GM10248 (cell line): ENCODE data around the gene IMMP2L.

Experiments used
- CTCF ChIA-PET: fragments of 300-600 bp; sonication (Branson Sonifier 250); formaldehyde crosslinking; extraction: SDS; loops from one replicate; lab custom pipeline; 2021; ENCODE audit warnings: antibody characterized with exemption; lab: Yijun Ruan, JAX
- POLR2A ChIA-PET: fragments of 350-650 bp; sonication (Branson Sonifier 250); formaldehyde crosslinking; extraction: SDS; loops from one replicate; lab custom pipeline; 2020; ENCODE audit warnings: antibody characterized with exemption; lab: Yijun Ruan, JAX
- DNase-seq: peaks from one replicate; pipeline ENCODE4 v3.0.0; 2012; ENCODE audit errors: extremely low spot score
- TF ChIP-seq, protein P1 (sequence below): IDR thresholded peaks from 2 replicates; pipeline ENCODE4 v1.5.1; 2012; ENCODE audit warnings: mild to moderate bottlenecking, low read depth; ENCODE audit errors: extremely low read depth, missing control alignments, control extremely low read depth

The IMMP2L gene

DNA sequence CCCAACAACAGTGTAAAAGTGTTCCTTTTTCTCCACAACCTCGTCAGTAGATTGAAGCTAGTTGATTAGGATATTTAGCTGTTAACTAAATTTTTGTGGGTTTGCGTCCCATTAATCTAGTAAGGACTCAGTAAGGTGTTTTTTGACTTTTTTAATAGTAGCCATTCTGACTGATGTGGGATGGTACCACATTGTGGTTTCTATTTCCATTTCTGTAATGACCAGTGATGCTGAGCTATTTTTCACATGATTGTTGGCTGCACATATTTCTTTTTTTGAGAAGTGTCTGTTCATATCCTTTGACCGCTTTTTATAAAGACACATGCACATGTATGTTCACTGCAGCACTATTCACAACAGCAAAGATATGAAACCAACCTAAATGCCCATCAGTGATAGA is 476.9 kb downstream of the IMMP2L start:
- POLR2A ChIA-PET, result no interaction called here
- DNase-seq, result no peak
- CTCF ChIA-PET, result interaction anchor here (1.0 kb wide), 1 partner anchor 14 kb away, joined by 5 read pairs; no protein-coding TSS in a partner anchor

DNA sequence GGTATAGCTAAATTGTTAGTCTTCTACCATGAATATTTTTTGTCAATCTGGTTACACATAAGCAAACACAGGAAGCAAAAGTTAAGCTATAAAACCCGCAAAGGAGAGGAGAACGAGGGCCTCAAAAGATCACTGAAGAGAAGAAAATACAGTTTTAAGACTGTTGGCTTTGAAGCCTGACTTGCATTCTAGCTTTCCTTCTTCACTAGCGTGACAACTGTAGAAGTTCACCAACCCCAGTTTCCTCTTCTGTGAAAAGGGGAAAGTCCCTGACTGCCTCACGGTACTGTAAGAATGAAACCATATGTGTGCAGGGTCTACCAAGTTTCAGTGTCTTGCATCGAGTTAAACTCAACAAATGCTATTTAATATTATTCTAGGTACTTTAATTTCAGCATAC is 478.9 kb downstream of the IMMP2L start:
- POLR2A ChIA-PET, result no interaction called here
- TF ChIP-seq, protein P1, sequence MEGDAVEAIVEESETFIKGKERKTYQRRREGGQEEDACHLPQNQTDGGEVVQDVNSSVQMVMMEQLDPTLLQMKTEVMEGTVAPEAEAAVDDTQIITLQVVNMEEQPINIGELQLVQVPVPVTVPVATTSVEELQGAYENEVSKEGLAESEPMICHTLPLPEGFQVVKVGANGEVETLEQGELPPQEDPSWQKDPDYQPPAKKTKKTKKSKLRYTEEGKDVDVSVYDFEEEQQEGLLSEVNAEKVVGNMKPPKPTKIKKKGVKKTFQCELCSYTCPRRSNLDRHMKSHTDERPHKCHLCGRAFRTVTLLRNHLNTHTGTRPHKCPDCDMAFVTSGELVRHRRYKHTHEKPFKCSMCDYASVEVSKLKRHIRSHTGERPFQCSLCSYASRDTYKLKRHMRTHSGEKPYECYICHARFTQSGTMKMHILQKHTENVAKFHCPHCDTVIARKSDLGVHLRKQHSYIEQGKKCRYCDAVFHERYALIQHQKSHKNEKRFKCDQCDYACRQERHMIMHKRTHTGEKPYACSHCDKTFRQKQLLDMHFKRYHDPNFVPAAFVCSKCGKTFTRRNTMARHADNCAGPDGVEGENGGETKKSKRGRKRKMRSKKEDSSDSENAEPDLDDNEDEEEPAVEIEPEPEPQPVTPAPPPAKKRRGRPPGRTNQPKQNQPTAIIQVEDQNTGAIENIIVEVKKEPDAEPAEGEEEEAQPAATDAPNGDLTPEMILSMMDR, result no peak
- DNase-seq, result peak; percentile 67
- CTCF ChIA-PET, result interaction anchor here (0.9 to 2.6 kb wide), 6 partner anchors 10 to 42 kb away, joined by 3 to 18 read pairs (median 4); no protein-coding TSS in a partner anchor

More for the DNA sequence above, 476.9 kb downstream of the IMMP2L start:
- TF ChIP-seq, protein P1, result no peak

DNA sequence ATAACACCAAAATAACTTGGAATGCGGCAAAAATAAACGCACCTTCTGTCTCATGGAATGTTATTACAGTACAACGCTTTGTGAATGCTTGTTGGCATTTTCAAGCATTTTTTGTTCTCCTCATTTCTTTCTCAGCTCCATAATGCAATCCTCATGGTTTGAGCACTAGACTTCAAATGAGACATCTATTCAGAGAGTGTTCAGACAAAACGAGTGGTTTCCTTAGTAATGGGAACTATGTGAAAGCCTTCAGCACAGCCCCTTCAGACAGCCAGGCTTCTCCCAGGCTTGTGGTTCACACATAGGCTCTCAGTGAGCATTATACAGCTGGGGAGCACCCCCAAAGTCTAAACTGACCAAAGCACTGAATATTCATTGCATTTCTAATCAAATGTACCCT is 479.9 kb downstream of the IMMP2L start:
- no peak for DNase-seq
- TF ChIP-seq, protein P1, result no peak
- CTCF ChIA-PET, result interaction anchor here (0.9 to 2.6 kb wide), 4 partner anchors 8 to 17 kb away, joined by 3 to 18 read pairs (median 6); no protein-coding TSS in a partner anchor
- POLR2A ChIA-PET, result no interaction called here

DNA sequence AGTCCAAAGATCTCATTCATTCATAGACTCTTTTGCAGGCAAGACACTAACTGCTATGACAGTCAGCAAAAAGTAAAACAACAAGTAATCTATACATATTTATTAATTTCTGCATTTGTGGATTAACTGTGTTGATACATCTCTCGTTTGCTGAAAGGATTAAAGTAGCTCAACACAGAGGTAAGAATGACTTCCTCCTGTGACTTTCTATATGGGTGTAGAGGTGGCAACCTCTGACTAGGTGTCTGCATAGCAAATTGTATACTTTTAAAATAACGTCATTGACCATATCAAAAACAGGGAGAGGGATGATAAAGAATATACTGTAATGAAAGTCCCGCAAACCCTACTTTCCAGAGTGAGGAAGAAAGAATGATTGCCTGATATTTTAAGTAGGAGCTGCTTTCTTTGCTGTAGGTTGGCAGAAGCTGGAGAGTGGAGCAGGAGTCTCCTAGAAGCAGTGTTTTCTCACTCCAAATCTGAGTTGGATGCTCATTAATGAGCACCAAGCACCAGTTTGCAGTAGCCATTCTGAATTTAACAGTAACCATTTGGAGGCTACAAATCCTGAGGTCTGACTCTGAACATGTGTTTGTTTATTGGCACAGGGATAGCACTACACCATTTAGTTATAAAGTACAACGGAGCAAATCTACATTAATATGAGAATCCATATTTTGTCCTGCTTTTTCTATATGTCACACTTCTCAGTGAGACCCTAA is 480.6 kb downstream of the IMMP2L start:
- POLR2A ChIA-PET, result no interaction called here
- CTCF ChIA-PET, result interaction anchor here (2.6 kb wide), 1 partner anchor 12 kb away, joined by 18 read pairs; no protein-coding TSS in a partner anchor
- TF ChIP-seq, protein P1, result no peak
- no peak for DNase-seq

DNA sequence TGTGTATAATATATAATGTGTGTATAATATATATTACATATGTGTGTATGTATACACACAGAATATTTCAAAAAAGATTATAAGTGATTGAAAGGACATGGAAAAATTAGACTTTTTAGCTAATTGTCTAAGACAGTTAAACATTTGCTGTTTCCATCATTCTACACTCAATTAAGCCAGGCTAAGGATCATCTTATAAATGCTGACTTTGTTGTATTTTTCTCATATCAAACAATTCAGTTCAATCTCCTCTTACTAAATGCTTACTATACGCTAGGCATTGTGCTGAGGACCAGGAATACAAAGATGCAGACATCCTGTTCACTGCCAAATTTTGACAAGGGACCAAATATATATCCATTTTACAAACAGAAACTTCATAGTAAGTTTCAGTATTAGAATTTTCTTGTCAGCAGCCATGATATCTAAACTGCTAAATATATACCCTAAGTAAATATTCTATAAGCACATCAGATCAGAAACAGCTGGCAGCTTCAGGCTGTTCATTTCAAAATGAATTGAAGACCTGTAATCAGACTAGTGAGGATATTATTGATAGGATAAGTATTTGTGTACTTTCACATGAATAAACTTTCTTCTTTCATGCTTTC is 481.7 kb downstream of the IMMP2L start:
- TF ChIP-seq, protein P1, result no peak
- no peak for DNase-seq
- POLR2A ChIA-PET, result no interaction called here
- CTCF ChIA-PET, result interaction anchor here (2.1 kb wide), 1 partner anchor 19 kb away, joined by 6 read pairs; no protein-coding TSS in a partner anchor

DNA sequence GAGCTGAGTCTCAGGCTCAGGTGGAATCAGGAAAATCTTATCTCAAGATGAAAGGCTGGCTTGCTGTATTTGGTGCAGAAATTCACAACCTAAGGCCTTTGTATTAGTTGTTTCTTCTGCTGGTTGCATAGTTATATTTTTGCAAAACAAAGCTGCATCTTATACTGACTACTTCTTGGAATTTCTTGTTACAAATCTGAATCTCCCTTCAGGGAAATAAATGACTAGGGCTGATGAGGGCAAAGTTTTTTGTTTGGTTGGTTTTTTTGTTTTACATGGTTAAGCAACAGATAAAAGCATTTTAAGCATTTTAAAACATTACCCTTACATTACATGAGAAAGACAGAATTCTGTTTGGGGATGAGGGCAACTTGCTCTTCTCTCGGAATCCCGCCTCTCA is 485.3 kb downstream of the IMMP2L start:
- CTCF ChIA-PET, result interaction anchor here (1.5 kb wide), 1 partner anchor 46 kb away, joined by 5 read pairs; no protein-coding TSS in a partner anchor

More for the DNA sequence above, 485.3 kb downstream of the IMMP2L start:
- TF ChIP-seq, protein P1, result no peak
- DNase-seq, result no peak
- POLR2A ChIA-PET, result no interaction called here
